HEK293 (cell line): Measurements from ENCODE around the gene IL24.

Experiments used
- CTCF ChIA-PET: fragments of 350-600 bp; formaldehyde crosslinking; extraction: SDS; loops from one replicate; lab custom pipeline; 2021; ENCODE audit warnings: antibody characterized with exemption; lab: Yijun Ruan, JAX
- POLR2A ChIA-PET: fragments of 300-600 bp; formaldehyde crosslinking; extraction: SDS; loops from one replicate; lab custom pipeline; 2020; ENCODE audit warnings: antibody characterized with exemption, inconsistent platforms; lab: Yijun Ruan, JAX
- H3K27ac ChIP-seq: fragments of 200-500 bp; sonication (Bioruptor generic); 2 replicates; pipeline ENCODE4 v1.5.1; 2014; ENCODE audit warnings: low read depth, low read length, control low read depth, inconsistent platforms; ENCODE audit errors: extremely low read depth
- H3K36me3 ChIP-seq, 2 experiments: fragments of 200-500 bp in 1 of 2; sonication (Bioruptor generic) in 1 of 2; 1 replicate in 1 of 2; 2 replicates in 1 of 2; pipeline ENCODE4 v1.5.1; 2014 to 2017; ENCODE audit warnings: inconsistent platforms in 2 of 2, low read length in 2 of 2; ENCODE audit not compliant: control insufficient read depth in 2 of 2, insufficient read depth in 1 of 2
- H3K4me1 ChIP-seq: fragments of 200-500 bp; sonication (Bioruptor generic); 2 replicates; pipeline ENCODE4 v1.5.1; 2014; ENCODE audit warnings: mild to moderate bottlenecking, low read length, inconsistent platforms; ENCODE audit not compliant: control insufficient read depth, insufficient read depth
- H3K4me3 ChIP-seq: 2 replicates; pipeline ENCODE4 v1.5.1; 2011; ENCODE audit warnings: low read depth, mild to moderate bottlenecking, control low read depth, low read length, moderate library complexity
- H3K9me3 ChIP-seq: fragments of 200-500 bp; sonication (Bioruptor generic); 2 replicates; pipeline ENCODE4 v1.5.1; 2014; ENCODE audit warnings: low read depth, low read length, inconsistent platforms; ENCODE audit not compliant: control insufficient read depth, insufficient read depth
- KLF16 ChIP-seq: fragments of 450-650 bp; formaldehyde crosslinking; IDR thresholded peaks from 2 replicates; pipeline ENCODE4 v1.5.1; 2017; ENCODE audit warnings: missing biosample characterization, missing genetic modification characterization
- MEIS1 ChIP-seq: sonication (generic); formaldehyde crosslinking; IDR thresholded peaks from 2 replicates; pipeline ENCODE4 v1.8.1; 2022; ENCODE audit warnings: missing genetic modification reagents, mild to moderate bottlenecking, borderline replicate concordance
- ZBTB11 ChIP-seq: fragments of 450-650 bp; formaldehyde crosslinking; conservative IDR thresholded peaks from 2 replicates; pipeline ENCODE4 v1.5.1; 2016; ENCODE audit warnings: low read depth, missing biosample characterization, missing genetic modification characterization
- ZBTB44 ChIP-seq: fragments of 450-650 bp; IDR thresholded peaks from 2 replicates; pipeline ENCODE4 v1.5.1; 2018; ENCODE audit warnings: missing biosample characterization, mild to moderate bottlenecking, missing genetic modification characterization
- ZFP69B ChIP-seq: fragments of 450-650 bp; formaldehyde crosslinking; IDR thresholded peaks from 2 replicates; pipeline ENCODE4 v1.5.1; 2016; ENCODE audit warnings: missing biosample characterization, missing genetic modification characterization
- ZNF132 ChIP-seq: fragments of 450-650 bp; formaldehyde crosslinking; IDR thresholded peaks from 2 replicates; pipeline ENCODE4 v1.5.1; 2017; ENCODE audit warnings: missing biosample characterization, missing genetic modification characterization, borderline replicate concordance
- ZNF23 ChIP-seq: fragments of 450-650 bp; formaldehyde crosslinking; IDR thresholded peaks from 2 replicates; pipeline ENCODE4 v1.5.1; 2016; ENCODE audit warnings: missing biosample characterization, missing genetic modification characterization, borderline replicate concordance
- ZNF26 ChIP-seq: fragments of 450-650 bp; formaldehyde crosslinking; IDR thresholded peaks from 2 replicates; pipeline ENCODE4 v1.5.1; 2016; ENCODE audit warnings: missing biosample characterization, missing genetic modification characterization
- ZNF266 ChIP-seq: fragments of 450-650 bp; formaldehyde crosslinking; IDR thresholded peaks from 2 replicates; pipeline ENCODE4 v1.5.1; 2016; ENCODE audit warnings: missing biosample characterization, missing genetic modification characterization, low read depth
- ZNF426 ChIP-seq: fragments of 450-650 bp; formaldehyde crosslinking; IDR thresholded peaks from 2 replicates; pipeline ENCODE4 v1.5.1; 2017; ENCODE audit warnings: missing biosample characterization, missing genetic modification characterization, mild to moderate bottlenecking, inconsistent platforms, moderate library complexity
- ZNF473 ChIP-seq: fragments of 450-650 bp; formaldehyde crosslinking; IDR thresholded peaks from 2 replicates; pipeline ENCODE4 v1.5.1; 2017; ENCODE audit warnings: missing biosample characterization, missing genetic modification characterization
- ZNF645 ChIP-seq: fragments of 450-650 bp; formaldehyde crosslinking; IDR thresholded peaks from 2 replicates; pipeline ENCODE4; 2016; ENCODE audit warnings: missing biosample characterization, missing genetic modification characterization
- ZNF785 ChIP-seq: fragments of 450-650 bp; formaldehyde crosslinking; IDR thresholded peaks from 2 replicates; pipeline ENCODE4 v1.5.1; 2016; ENCODE audit warnings: missing biosample characterization, missing genetic modification characterization
- ZSCAN23 ChIP-seq: fragments of 450-650 bp; formaldehyde crosslinking; IDR thresholded peaks from 2 replicates; pipeline ENCODE4 v1.5.1; 2016; ENCODE audit warnings: missing biosample characterization, missing genetic modification characterization
- TF ChIP-seq, protein P1 (sequence below): fragments of 450-650 bp; formaldehyde crosslinking; IDR thresholded peaks from 2 replicates; pipeline ENCODE4 v1.5.1; 2016; ENCODE audit warnings: missing biosample characterization, missing genetic modification characterization
- TF ChIP-seq, protein P2 (sequence below): fragments of 450-650 bp; formaldehyde crosslinking; IDR thresholded peaks from 2 replicates; pipeline ENCODE4 v1.5.1; 2016; ENCODE audit warnings: missing biosample characterization, missing genetic modification characterization

IL24 gene

GRCh38 chr1:206949641-206950040 is 52.4 kb downstream of the IL24 start:
- CTCF ChIA-PET = interaction anchor here (2.8 kb wide), 1 partner anchor 14 kb away, joined by 13 read pairs; no protein-coding TSS in a partner anchor
- TF ChIP-seq ZBTB44 = no peak
- no peak for TF ChIP-seq ZNF266 (tag by site-specific recombination)
- TF ChIP-seq ZNF473 (tag by site-specific recombination) = no peak
- TF ChIP-seq ZNF785 = no peak
- TF ChIP-seq ZNF426 (tag by site-specific recombination) = no peak
- no peak for TF ChIP-seq ZNF23

DNA sequence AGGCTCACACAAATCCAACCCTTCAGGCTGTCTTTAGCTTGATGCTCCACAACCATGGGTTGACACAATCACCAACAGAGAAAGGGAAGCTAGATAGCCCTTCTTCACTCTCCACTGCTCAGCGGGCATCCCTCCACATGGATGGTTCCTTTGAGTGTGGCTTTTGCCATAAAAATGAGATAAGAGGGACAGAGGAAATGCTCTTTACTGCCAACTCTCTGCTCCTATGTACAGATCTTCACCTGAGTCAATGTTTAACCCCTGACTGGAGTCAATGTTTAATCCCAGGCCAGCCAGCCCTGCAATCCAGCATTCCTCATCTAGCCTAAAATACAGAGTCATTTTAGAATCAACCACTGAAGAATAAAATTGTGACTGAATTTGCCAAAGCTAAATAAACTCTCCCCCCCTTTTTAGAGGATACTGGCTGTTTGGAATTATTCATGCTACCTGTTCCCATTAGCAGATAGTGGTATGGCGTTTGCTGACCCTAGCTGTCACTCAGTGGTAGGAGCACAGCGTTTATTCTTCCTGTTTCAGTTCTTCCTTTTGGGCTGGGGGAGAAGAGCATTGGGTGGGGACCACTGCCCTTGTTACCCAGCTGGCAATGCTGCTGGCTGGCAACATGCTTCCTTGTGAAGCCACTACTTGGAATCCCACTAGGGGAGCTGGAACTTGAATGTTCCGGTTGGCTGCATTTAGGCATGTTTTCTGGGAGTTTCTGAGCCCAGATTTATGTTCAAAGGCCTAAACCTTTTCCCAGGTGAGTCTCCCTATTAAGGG is 54.3 kb downstream of the IL24 start:
- Histone ChIP-seq H3K36me3 (no peaks in the 10 kb centered on the region), H3K9me3 (no peaks in the 10 kb centered on the region), H3K27ac (no peak overlapping the region), H3K4me3 (no peak overlapping the region), H3K4me1 (no peaks in the 10 kb centered on the region)
- TF ChIP-seq MEIS1 (CRISPR knock-in tag) = no peak
- TF ChIP-seq, protein P1, sequence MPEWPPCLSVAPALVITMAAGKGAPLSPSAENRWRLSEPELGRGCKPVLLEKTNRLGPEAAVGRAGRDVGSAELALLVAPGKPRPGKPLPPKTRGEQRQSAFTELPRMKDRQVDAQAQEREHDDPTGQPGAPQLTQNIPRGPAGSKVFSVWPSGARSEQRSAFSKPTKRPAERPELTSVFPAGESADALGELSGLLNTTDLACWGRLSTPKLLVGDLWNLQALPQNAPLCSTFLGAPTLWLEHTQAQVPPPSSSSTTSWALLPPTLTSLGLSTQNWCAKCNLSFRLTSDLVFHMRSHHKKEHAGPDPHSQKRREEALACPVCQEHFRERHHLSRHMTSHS (tag by site-specific recombination) = no peak
- ChIA-PET CTCF (interaction anchor here (1.2 to 2.8 kb wide), 4 partner anchors 16 to 40 kb away, joined by 3 to 13 read pairs (median 6); no protein-coding TSS in a partner anchor), POLR2A (interaction anchor here (0.7 kb wide), 1 partner anchor 263 kb away, joined by 7 read pairs; no protein-coding TSS in a partner anchor)

More at GRCh38 chr1:206949641-206950040, 52.4 kb downstream of the IL24 start:
- Histone ChIP-seq H3K4me3 (no peak overlapping the region), H3K9me3 (no peaks in the 10 kb centered on the region), H3K36me3 (no peaks in the 10 kb centered on the region), H3K27ac (no peak overlapping the region), H3K4me1 (no peaks in the 10 kb centered on the region)
- POLR2A ChIA-PET = no interaction called here

GRCh38 chr1:206952171-206952570 is 54.9 kb downstream of the IL24 start:
- POLR2A ChIA-PET = no interaction called here
- CTCF ChIA-PET = interaction anchor here (0.5 to 1.5 kb wide), 4 partner anchors 16 to 219 kb away, joined by 3 to 7 read pairs (median 4); no protein-coding TSS in a partner anchor
- no peak for TF ChIP-seq KLF16
- TF ChIP-seq ZFP69B (tag by site-specific recombination) = no peak
- TF ChIP-seq ZSCAN23 (tag by site-specific recombination) = no peak
- no peak for TF ChIP-seq ZNF132 (tag by site-specific recombination)
- no peak for TF ChIP-seq ZBTB11 (tag by site-specific recombination)
- TF ChIP-seq ZNF645 (tag by site-specific recombination) = no peak
- TF ChIP-seq ZNF26 (tag by site-specific recombination) = no peak
- TF ChIP-seq, protein P2, sequence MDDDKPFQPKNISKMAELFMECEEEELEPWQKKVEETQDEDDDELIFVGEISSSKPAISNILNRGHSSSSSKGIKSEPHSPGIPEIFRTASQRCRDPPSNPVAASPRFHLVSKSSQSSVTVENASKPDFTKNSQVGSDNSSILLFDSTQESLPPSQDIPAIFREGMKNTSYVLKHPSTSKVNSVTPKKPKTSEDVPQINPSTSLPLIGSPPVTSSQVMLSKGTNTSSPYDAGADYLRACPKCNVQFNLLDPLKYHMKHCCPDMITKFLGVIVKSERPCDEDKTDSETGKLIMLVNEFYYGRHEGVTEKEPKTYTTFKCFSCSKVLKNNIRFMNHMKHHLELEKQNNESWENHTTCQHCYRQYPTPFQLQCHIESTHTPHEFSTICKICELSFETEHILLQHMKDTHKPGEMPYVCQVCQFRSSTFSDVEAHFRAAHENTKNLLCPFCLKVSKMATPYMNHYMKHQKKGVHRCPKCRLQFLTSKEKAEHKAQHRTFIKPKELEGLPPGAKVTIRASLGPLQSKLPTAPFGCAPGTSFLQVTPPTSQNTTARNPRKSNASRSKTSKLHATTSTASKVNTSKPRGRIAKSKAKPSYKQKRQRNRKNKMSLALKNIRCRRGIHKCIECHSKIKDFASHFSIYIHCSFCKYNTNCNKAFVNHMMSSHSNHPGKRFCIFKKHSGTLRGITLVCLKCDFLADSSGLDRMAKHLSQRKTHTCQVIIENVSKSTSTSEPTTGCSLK (tag by site-specific recombination) = no peak

More at GRCh38 chr1:206952171-206952570, 54.9 kb downstream of the IL24 start:
- Histone ChIP-seq H3K9me3 (no peaks in the 10 kb centered on the region), H3K27ac (no peak overlapping the region), H3K4me3 (no peak overlapping the region), H3K4me1 (no peaks in the 10 kb centered on the region), H3K36me3 (no peaks in the 10 kb centered on the region)
